ENCODE data around the gene KCNIP1.

Gene KCNIP1

DNA sequence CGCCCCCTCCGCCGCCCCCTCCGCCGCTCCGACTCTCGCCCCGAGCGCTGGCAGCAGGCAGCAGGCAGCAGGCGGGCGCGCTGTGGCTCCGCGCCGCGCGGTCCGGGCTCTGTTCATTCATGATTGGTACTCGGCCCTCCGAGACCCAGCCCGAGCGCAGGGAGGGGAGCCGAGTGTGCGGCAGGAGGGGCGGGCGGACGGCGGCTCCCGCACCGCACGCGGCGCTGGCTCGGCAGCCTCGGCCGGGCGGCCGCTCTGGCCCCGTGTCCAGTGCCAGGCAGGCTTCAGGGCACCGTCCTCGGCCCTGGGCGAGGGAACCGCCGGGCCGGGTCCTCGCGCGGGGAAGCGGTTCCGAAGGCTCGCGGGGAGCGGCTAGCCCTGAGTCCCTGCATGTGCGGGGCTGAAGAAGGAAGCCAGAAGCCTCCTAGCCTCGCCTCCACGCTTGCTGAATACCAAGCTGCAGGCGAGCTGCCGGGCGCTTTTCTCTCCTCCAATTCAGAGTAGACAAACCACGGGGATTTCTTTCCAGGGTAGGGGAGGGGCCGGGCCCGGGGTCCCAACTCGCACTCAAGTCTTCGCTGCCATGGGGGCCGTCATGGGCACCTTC, at the start of gene KCNIP1:
KCNIP1 (plus strand) TSS at position 31 of the 607 bp plus-strand sequence.
- DNase-seq (ENCODE audit: low read depth), result no peak

GRCh38 chr5:170463426-170463825, 40.4 kb upstream of the KCNIP1 start:
- no peak for DNase-seq (ENCODE audit: low read depth)

- no peak for DNase-seq (ENCODE audit: low read depth)
Observed at GRCh38 chr5:170464280-170465127, 39.3 kb upstream of the KCNIP1 start.

GRCh38 chr5:170466553-170466952, 37.3 kb upstream of the KCNIP1 start:
- DNase-seq (ENCODE audit: low read depth), result no peak

- peak; percentile 70 for DNase-seq (ENCODE audit: low read depth)
Observed at GRCh38 chr5:170466988-170467707, 36.7 kb upstream of the KCNIP1 start.

DNA sequence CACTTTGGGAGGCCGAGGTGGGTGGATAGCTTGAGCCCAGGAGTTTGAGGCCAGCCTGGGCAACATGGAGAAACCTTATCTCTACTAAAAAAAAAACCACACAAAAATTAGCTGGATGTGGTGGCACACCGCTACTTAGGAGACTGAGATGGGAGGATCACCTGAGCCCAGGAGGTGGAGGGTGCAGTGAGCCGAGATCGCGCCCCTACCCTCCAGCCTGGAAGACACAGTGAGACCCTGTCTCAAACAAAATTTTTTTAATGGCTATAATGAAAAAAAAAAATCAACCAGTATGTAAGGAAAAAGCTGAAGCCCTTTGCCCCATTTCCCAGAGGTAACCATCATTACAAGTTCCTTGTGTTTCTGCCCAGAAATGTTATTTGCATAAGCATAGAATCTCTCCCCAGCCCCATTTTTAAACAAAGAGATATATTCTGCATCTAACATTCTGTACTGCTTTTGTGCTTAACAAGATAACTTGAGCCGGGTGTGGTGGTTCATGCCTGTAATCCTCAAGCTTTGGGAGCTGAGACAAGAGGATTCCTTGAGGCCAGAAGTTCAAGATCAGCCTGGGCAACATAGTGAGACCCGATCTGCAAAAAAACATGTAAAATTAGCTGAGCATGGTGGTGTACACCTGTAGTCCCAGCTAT, 35.1 kb upstream of the KCNIP1 start:
- no peak for DNase-seq (ENCODE audit: low read depth)

DNA sequence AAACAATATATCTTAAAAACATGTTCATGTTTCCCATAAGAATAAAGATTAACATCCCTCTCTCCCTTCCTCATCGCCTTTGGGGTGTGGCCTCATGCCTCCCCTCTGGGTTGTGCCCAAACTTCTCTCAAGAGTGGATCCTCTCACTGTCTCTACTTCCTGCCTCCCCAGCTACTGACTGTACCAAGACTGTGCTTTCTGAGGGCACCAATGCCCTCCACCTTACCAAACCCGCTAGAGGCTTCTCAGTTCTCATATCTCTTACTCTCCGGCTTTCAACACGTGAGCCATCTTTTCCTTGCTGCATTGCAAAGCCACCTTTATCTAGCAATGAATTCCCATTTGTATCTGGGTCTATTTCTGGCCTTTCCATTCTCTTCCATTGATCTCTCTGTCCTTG, 34.4 kb upstream of the KCNIP1 start:
- DNase-seq (ENCODE audit: low read depth), result no peak

GRCh38 chr5:170470275-170470674, 33.5 kb upstream of the KCNIP1 start:
- DNase-seq (ENCODE audit: low read depth), result no peak

- no peak for DNase-seq (ENCODE audit: low read depth)
Observed at GRCh38 chr5:170470808-170471404, 32.9 kb upstream of the KCNIP1 start.

DNA sequence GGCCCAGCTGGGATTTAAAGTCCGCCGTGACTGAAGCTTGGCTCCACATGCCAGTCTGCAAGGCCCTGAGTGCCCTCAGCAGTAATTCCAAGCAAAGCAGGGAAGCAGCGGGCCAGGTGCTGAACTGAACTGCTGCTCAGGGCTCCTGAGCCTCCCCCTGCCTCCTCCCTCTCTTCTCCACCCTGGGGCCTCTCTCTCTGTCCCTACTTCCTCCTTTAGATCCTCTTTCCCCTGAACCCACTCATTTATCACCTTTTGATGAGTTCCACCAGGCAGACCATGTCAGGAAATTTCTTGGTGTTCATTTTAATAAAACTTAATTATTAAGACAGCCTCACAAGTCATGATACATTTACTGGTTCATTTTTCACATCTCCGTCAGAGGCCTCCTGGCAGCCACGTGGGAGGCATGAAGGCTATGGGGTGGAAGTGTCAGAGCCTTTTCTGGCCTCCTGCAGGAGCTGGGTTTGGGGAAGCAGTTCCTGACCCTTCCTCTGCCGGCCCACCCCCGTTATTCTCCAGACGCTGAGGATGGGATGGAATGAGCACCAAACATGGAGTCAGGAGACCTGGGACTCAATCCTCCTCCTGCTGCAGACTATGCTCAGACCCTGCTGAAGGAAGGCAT, 32.2 kb upstream of the KCNIP1 start:
- no peak for DNase-seq (ENCODE audit: low read depth)

DNA sequence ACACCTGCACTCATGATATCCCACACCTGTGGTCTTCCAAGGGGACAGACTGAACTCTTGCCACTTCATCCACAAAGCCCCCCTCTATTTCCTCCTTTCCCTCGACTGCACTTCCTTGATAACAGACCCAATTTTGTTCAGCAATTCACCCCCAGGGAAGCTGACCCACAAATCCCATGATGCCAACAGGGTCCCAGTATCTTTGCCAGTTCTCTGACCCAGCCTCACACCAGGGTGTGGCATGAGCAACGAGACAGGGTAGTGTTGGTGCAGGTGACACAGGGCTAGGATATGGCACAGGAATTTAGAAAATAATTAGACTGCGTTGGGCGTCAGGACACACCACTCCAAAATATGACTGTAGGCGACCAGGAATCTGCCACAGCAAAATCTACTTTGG, 30.2 kb upstream of the KCNIP1 start:
- no peak for DNase-seq (ENCODE audit: low read depth)

DNA sequence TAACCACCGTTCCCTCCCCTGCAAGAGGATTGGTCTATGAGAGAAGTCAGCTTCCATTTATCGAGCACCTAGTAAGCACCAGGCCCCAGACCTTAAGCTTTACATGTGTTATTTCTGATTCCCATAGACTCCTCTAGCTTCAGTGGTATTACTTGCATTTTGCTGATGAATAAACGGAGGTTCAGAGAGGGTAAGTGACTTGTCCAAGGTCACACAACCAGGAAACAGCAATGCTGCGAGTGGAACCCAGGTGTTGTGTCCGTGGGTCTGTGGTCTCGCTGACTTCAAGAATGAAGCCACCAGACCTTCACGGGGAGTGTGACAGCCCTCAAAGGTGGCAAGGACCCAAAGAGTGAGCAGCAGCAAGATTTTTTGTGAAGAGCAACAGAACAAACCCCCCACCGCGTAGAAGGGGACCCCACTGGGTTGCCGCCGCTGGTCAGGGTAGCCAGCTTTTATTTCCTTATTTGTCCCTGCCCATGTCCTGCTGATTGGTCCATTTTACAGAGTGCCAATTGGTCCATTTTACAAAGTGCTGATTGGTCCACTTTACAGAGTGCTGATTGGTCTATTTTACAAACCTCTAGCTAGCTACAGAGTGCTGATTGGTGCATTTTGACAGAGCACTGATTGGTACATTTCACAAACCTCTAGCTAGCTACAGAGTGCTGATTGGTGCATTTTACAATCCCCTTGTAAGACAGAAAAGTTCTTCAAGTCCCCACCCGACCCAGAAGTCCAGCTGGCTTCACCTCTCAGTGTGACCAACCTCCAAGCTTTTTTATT, 29.1 kb upstream of the KCNIP1 start:
- no peak for DNase-seq (ENCODE audit: low read depth)

DNA sequence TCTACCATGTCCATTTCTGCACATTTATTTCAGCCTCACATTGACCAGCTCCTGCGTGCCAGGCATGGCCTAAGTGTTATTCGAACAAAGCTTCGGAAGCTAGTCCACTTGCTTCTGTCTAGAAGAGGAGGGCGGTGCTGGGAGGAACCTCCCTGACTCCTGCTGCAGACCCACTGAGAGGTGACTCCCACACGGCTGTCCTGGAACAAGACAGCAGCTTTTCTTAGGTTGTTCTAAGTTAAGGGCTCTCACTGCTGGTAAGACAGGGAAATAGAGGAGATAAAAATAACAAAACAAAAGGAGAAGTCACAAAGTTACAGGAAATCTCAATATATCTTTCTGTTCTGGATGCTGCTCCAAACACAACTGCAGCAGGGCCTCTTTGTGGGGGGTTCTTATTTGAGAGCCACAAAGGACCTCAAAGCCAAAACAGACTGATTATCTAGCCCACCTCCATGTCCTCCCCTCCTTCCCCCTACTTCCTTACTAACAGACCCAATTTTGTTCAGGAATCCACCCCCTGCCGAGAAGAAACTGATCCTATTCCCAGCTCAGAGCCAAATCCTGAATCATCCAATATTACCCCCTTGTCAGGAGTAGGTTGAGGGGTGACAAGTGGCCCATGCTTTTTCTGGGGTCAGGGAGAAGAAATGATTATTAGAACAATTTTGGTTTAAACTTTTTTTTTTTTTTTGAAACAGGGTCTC, 28.4 kb upstream of the KCNIP1 start:
- no peak for DNase-seq (ENCODE audit: low read depth)

DNA sequence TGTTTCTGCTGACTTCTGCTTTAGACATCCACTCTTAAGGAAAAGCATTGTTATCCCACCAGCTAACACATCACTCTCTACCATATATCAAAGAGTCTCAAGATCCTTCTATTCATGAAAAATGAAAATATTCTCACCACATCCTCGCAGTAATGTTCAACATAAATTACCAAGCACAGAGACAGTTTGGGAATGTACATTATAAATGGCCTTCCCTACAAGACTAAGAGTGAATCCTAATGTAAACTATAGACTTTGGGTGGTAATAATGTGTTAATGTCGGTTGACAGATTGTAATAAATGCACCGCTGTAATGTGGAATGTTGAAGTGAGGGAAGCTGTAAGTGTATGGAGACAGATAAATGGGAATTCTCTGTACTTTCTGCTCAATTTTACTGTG, 27.1 kb upstream of the KCNIP1 start:
- DNase-seq (ENCODE audit: low read depth), result no peak

DNA sequence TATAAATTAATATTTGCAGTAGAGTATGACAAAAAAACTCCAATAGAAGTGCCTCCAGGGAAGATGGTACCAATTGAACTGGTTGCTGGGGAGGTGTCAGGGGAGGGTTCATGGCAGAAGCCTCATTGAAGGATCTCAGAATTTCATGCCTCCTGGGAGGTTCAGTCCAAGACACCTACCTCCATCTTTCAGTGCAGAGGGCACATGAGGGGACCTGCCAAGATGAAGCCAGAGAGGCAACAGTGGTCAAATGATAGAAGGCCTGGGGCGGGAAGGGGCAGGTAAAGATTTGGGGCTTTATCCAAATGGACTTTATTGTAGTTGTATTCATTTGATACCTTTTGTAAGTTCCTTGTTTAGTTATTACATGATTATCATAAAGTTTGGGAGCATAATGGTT, 25.9 kb upstream of the KCNIP1 start:
- DNase-seq (ENCODE audit: low read depth), result no peak

DNA sequence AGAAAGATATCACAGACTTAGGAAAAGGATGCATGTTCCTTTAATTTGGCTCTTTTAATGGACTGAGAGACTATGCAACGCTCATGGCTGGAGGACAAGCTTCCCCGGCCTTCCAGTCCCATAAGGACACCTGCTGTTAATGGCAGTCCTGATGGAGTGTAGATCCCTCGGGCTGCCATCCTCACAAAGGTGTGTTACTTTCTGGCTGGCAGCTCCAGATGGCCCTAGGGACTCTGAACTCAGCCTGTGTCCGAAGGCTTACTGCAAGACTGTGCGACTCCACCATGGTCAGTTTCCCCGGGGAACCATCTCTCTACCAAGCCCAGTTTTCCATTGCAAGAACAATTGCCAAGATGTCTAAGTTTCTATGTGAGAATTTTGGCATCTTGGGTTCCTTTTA, 25.5 kb upstream of the KCNIP1 start:
- DNase-seq (ENCODE audit: low read depth), result no peak

GRCh38 chr5:170479484-170479883, 24.3 kb upstream of the KCNIP1 start:
- peak; percentile 17 for DNase-seq (ENCODE audit: low read depth)

DNA sequence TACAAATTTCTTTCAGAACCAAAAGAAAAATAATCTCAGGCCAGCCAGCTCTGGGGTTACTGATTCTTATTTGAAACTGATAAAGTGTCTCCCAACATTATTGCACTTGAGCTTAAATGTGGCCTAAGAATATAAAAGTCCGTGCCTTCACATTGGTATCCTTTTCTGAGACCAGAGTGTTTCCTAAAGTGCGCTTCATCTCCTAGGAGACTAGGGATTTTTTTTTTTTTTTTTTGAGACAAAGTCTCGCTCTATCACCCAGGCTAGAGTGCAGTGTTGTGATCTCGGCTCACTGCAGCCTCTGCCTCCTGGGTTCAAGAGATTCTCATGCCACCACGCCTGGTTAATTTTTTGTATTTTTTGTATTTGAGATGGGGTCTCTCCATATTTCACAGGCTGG, 23.6 kb upstream of the KCNIP1 start:
- DNase-seq (ENCODE audit: low read depth), result no peak

GRCh38 chr5:170481849-170482248, 22.0 kb upstream of the KCNIP1 start:
- no peak for DNase-seq (ENCODE audit: low read depth)

- DNase-seq (ENCODE audit: low read depth), result no peak
Observed at GRCh38 chr5:170482511-170482910, 21.3 kb upstream of the KCNIP1 start.

Data from non-pigmented ciliary epithelial cell (primary cell).